Fibroblast of skin of back (primary cell): ENCODE results near the gene MMP28.
"Not testable (repeated sequence)": the region's sequence is repeated elsewhere in the genome, so short reads cannot be mapped to it uniquely, and the experiment has no call there.

ENCODE experiments used
- DNase-seq: peaks from one replicate; pipeline ENCODE4 v3.0.0-alpha.2; 2013

Gene MMP28

GRCh38 chr17:35765756-35766488 is 29.5 kb downstream of the MMP28 start:
- DNase-seq, result no peak

DNA sequence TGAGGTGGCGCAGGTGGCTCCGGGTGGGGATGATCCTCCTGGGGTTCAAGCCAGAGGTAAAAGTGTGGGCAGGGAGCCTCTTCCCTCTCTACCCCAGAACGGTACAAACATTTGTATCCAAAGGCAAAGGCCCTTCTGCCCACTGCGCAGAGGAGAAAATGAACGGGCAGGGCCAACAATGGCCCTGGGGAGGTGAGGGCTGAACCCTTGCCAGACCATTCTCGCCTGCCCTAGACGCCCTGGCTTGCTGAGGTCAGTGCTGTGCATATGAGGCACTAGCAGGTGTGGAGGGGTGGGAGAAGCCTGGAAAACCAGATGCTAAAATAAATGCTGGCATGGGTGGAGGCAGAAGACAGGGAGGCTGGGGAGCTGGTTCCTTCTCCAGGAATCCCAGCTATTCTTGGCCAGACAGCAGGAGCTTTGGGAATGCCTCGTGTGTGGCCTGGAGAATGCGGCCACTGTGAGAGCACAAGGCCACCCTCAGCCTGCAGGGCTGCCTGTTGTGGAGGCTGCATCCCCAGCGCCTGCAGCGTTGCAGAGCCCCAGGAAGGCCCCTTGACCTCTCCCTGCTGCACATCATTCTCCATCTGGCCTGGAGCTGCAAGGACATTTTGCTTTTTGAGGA is 30.2 kb downstream of the MMP28 start:
- peak; percentile 60 for DNase-seq

DNA sequence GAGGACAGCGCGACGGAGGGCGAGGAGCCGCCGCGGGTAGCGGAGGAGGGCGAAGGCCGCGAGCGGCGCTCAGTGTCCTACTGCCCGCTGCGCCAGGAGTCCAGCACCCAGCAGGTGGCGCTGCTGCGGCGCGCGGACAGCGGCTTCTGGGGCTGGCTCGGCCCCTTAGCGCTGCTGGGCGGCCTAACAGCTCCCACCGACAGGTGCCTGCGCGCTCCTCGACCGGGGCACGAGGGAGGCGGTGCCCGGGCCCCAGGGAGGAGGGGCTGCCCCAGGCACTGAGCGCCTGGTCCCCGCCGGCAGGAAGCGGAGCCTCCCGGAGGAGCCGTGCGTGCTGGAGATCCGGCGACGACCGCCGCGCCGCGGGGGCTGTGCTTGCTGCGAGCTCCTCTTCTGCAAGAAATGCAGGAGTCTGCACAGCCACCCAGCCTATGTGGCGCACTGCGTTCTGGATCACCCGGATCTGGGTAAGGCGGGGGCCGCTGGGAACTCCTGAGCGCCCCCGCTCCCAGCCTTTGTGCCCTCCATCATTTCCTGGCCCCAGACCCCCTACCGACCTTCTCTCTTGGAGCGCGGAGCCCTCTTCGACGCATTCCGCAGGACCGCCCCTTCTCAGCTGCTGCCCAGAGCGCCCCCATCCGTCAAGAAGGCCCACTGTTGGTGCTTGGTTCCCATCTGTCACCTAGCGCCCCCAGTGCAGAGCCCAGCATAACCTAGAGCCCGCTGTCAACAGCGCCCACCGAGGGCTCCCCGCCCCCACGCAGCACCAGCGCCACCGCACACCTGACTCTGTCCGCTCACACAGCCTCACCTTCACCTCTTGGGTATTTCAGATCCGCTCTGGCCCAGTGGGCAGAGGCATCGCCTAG is 31.1 kb downstream of the MMP28 start:
- DNase-seq, result peak; percentile 82

GRCh38 chr17:35763767-35764122 is 31.7 kb downstream of the MMP28 start:
- no peak for DNase-seq

GRCh38 chr17:35761601-35762000 is 33.8 kb downstream of the MMP28 start:
- no peak for DNase-seq

- DNase-seq, result no peak
These were observed 34.9 kb downstream of the MMP28 start, which contains the start of gene C17orf50 for GRCh38 chr17:35760587-35760986. C17orf50 (plus strand) TSS chr17:35760887; CDS start chr17:35760942, 55 bp downstream.

- DNase-seq, result no peak
These were observed 38.2 kb downstream of the MMP28 start for GRCh38 chr17:35757243-35757642.

GRCh38 chr17:35752945-35753764 is 42.3 kb downstream of the MMP28 start, which contains the start of gene GAS2L2:
GAS2L2 (minus strand) TSS chr17:35753239; CDS start chr17:35752850, 389 bp downstream.
- no peak for DNase-seq

DNA sequence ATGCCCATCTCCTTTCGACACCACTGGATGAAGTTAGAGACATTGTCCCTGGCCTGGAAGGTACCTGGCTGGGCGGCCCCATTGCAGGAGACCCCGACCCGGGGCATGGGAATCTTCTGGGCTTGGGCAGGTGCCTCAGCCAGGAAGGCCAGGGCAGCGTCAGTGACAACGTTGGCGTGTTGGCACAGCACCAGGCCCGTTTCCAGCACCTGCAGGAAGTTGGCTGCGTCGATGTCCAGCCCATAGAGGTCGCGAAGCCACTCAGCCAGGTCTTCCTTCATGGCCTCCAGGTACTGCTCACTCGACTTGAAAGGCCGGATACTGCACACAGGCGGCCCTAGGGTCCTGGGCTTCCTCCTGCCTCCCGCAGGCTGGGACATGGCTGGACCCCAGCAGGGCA is 43.0 kb downstream of the MMP28 start:
- DNase-seq, result no peak

DNA sequence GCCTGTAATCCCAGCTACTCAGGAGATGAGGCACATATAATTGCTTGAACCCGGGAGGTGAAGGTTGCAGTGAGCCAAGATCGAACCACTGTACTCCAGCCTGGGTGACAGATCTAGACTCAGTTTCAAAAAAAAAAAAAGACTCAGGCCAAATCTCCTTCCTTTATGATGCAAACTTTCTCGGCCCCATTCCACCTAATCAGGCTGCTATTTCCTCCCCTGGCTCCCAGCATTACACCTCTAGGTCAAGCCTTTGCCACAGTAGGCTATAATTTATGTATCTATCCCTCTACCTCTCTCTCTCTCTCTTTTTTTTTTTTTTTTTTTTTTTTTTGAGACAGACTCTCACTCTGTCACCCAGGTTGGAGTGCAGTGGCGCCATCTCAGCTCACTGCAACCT is 43.9 kb downstream of the MMP28 start:
- not testable (repeated sequence) for DNase-seq

- no peak for DNase-seq
These were observed 44.7 kb downstream of the MMP28 start for GRCh38 chr17:35750526-35751395.

DNA sequence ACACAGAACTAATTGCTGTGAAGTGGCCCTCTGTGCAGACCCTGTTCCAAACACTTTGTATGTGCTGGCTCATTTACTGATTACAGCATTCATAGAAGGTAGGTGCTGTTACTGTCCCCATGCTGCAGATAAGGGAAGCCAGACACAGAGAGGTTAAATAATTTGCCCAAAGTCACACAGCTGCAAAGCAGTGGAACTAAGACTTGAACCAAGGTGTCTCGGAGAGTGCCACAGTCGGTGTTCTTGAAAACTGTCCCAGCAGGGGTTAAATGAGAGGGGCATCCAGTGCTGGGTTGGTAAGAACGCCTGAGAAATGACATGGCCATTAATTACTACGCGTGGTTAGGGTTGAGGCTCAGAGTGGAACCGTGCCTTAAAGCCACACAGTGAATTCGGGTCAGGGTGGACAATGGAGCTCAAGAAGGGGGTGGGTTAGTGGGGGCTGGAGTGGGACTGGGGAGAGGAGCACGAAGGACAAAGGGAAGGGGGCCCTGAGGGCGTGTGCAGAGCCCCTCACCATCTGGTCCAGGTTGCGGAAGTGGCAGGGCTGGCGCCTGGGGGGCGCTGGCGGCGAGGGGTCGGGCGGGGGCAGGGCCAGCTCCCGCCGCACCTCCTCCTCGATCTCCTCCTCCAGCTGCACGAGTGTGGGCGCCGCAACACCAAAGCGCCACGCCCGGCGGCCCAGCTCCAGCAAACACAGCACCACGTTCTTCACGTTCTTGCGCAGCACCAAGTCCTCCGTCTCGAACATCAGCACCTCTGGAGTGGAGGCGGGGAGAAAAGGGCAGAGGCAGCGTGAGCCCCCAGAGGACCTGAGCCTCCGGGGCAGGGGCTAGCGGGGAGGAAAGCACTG is 45.7 kb downstream of the MMP28 start:
- peak; percentile 37 for DNase-seq

GRCh38 chr17:35748979-35749378 is 46.5 kb downstream of the MMP28 start:
- DNase-seq, result no peak

- no peak for DNase-seq
These were observed 47.0 kb downstream of the MMP28 start for GRCh38 chr17:35748341-35748841.

- peak; percentile 65 for DNase-seq
These were observed 47.9 kb downstream of the MMP28 start for GRCh38 chr17:35747540-35748017.

DNA sequence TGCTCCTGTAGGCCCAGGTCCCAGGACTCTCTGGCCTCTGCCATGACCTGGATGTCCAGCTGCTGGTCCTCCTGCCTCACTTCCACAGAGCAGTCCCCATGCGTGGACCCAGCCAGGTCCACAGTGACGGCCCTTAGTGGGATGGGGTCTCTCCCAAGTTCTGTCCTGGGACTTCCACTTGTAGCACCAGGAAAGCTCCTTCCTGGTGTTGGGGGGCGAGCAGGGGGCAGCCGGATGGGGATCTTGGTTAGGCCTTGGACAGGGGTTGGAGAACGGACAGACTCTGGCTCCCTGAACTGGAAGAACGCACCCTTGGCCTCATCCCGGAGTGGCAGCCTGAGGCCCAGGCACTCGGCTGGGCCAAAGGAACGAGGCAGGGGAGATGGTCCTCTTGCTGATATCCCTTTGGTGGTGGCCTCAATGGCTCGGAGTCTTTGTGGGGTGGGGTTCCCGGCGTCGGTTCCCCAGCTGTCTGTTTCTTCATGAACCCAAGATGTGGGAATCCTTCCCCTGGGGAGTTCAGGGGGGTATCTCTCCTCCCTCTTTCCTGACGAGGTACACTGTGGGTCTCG is 49.6 kb downstream of the MMP28 start:
- DNase-seq, result no peak

- no peak for DNase-seq
These were observed 50.2 kb downstream of the MMP28 start for GRCh38 chr17:35745246-35745645.

DNA sequence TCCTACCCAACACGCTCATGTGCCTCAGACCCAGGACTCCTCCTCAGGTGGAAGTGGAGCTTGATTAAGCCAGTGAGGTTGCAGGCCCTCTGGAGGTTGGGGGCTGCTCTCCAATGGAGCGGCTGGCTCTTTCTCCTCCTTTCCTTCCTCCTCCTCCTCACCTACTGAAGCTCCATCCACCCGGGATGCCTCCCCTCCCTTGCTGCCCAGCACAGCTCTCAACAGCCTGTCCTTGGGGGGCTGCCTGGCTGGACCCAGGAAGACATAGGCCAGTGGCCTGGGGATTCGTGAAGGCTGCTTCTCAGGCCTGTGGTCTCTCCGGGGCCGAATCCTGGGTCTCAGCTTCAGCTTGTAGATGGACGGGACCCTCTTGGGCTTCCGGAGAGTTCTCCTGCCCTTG is 50.6 kb downstream of the MMP28 start:
- DNase-seq, result no peak

GRCh38 chr17:35743626-35744328 is 51.7 kb downstream of the MMP28 start:
- DNase-seq, result peak; percentile 38
